HuH-7.5 (cell line): ENCODE measurements around the gene BCL2L12.
"Not testable (repeated sequence)": the region's sequence is repeated elsewhere in the genome, so short reads cannot be mapped to it uniquely, and the experiment has no call there.

Source experiments
- DNase-seq: peaks from one replicate; pipeline ENCODE4 v3.0.0; 2011; ENCODE audit warnings: low spot score

Gene BCL2L12

DNA sequence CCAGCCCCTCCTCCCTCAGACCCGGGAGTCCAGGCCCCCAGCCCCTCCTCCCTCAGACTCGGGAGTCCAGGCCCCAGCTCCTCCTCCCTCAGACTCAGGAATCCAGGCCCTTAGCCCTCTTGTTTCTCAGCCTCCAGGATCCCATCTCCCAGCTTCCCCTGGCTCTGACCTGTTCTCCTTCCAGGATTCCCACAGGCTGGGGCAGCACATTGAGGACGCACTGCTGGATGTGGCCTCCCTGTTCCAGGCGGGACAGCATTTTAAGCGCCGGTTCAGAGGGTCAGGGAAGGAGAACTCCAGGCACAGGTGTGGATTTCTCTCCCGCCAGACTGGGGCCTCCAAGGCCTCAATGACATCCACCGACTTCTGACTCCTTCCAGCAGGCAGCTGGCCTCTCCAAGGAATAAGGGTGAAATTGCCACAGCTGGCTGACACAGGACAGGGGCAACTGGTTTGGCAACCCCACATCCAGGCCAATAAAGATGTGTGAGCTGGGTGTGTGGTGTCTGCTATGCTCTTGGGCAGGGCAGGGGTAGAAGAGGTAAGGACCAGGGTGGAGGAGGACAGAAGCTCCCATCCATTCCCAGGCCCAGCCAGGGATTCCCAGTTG, 47.6 kb downstream of the BCL2L12 start:
- DNase-seq = no peak

DNA sequence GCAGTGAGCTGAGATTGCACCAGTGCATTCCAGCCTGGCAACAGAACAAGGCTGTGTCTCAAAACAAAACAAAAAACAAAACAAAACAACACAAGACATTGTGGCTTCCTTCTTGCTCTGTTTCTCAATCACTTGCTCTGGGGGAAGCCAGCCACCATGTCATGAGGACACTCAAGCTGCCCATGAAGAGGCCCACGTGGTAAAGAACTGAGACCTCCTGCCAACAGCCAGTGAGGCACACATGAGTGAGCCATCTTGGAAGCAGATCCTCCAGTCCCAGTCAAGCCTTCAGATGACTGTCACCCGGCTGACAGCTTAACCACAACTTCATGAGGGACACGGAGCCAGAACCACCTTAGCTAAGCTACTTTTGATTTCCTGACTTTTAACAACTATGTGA, 50.4 kb downstream of the BCL2L12 start:
- no peak for DNase-seq

DNA sequence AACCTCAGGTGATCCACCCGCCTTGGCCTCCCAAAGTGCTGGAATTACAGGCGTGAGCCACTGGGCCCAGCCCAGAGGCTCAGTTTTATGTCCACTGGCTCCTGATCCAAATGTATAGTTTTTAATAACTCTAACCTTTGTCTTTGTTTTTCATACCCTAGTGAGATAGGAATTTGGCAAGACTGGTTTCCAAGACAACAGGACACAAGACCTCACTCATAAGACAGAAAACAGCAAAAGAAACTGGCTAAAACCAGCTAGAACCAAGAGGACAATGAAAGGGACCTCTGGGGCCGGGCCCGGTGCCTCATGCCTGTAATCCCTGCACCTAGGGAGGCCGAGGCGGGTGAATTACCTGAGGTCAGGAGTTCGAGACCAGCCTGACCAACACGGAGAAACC, 52.8 kb downstream of the BCL2L12 start:
- DNase-seq = no peak

DNA sequence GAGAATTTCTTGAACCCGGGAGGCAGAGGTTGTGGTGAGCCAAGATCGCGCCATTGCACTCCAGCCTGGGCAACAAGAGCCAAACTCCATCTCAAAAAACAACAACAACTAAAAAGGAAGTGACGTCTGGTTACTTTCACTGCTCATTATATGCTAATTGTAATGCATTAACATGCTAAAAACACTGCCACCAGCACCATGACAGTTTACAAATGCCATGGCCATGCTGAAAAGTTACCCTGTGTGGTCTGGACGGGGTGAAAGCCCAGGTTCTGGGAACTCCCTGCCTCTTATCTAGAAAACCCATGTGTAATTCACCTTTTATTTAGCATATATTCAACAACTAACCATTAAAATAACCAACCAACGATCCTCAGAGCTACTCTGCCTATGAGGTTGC, 53.3 kb downstream of the BCL2L12 start:
- DNase-seq = no peak

DNA sequence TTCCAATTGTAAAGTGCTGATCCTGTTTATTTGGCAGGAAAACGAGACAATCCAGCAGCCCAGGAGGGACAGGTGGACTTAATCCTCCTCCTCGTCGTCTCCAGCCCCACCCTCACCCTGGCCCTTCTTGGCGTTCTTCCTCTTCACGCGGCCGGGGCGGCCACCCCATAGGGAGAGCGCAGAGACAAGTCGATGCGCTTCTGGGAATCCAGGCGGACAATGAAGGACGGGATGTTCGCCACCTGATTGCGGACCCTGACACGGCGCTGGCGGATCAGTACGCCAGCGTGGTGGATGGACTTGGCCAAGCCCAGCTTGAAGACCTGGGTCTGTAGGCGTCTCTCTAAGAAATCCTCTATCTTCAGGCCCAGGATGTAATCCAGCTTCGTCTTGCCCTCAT, 53.7 kb downstream of the BCL2L12 start:
- DNase-seq = not testable (repeated sequence)
